ENCODE data around the gene RASGRF1.
"Not testable (repeated sequence)": the region's sequence is repeated elsewhere in the genome, so short reads cannot be mapped to it uniquely, and the experiment has no call there.

RASGRF1 gene

DNA sequence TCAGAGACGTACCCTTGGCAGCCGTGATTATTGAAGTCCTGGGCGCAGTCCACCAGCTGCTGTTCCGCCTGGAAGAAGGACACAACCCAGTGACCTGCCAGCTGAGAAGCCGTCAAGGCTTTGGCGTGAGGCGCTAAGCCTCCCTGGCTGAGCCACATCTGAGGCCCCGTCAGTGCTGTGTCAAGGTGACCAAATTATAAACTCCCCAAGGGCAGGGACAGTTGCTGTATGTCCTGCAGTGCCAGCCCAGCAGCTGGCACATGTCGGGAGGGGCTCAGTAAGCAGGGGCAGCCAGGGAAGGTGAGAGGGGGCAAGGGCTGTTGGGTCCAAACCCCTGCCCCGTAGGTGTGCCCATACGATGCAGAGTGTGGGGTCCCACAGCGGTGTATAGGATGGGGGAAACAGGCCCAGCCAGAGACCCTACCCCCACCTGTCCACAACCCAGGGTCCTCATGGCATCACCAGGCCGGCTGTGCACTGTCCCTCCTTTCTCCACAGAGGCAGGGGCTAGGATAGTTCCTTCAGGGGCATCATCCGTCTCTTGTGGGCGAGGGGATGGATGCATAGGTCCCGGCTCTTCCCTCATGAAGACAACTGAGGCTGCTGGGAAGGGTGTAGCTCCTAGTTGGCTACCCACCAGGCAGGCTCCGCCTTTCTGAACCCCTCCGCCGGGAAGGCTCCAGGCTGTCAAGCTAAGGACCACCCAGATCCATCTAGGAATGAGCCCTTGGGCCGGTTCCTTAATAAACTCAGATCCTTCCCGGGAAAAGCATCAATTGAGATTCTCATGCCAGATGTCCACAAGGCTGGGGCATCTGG is 158.9 kb downstream of the RASGRF1 start:
- no peak for DNase-seq (ENCODE audit: low read depth)

DNA sequence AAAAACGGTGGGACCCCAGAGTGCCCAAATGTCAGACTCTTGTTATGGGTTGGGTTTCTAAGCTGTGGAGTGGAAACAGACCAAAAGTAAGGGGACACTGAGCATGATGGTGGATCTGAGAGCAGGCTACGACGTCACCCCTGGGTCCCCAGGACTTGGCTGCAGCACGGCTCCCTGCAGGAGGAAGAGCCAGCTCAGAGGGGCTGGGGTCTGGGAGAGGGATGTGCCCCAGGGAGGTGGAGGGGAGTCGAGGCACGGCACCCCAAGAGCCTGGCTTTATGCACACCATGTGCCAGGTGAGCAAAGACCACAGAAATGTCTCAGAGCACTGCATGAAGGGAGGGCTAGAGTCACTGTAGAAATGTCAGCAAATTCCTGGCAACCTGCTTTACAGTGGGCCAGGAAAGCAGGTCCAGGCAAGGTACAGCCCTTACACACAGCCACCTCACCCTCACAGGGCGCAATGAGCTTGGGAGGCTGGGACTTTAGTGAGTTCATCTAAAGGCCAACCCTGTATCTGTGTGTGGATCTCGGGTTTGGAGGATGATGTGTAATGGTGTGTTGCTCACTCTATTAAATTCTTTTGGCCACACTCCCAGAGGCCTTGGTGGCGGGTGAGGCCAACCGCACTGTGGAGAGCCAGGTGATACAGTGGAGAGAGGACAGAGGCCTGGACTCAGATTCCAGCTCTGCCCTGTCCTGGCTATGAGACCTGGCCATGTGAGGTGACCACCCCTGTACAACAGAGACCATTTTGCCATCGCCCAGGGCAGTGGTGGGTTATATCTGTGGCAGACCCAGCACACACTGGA is 159.8 kb downstream of the RASGRF1 start:
- no peak for DNase-seq (ENCODE audit: low read depth)

DNA sequence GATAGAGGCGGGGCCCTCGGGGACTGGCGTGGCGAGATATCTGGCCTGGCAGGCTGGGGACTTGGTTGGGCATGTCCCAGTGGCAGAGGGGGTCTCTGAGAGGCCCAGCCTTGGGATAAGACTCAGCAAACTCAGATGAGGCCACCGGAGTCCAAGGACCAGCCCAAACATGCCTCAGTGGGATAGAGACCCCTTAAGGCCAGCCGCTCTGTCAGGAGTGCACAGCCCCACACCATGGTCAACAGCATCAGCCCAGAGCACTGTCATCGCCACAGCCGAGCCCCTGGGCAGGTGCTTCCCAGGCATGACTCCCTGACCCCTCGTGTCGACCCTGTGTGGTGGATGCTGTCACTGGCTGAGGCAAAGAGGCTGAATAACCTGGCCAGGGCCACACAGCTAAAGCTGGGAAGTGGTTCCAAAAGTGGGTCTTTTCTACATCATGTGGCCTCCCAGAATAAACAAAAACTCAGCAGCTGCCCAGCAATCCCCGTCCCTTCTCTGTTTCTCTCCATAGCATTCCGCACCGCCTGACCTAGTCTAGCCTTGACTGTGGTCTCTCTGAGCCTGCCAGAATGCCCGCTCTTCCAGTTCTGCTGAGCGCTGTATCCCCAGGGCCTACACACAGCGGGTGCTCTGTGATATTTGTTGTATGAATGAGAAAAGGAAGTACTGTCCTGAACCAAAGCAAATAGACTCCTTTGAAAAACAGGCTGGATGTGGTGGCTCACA is 160.9 kb downstream of the RASGRF1 start:
- DNase-seq (ENCODE audit: low read depth): no peak

DNA sequence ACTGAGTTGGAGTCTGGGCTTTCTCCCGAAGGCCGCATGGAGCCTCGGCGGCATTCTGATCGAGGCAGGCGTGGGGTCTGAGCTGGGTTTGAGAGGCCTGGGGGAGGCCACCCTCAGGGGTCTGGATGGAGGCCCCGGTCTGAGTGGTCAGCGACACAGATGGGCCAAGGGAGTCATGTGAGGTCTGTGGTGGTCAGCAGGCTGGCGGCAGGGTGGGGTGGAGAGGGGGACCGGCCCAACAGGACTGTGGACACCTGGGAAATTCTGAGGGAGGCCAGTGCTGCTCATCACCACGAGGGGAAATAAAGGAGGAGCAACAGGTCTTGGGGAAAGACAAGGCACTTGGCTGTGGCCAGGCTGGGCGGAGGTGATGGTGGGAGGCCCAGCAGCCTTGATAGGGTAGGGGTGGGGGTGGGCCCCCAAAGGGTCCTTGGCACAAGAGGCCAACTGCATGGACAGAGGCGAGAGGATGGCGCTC is 161.9 kb downstream of the RASGRF1 start:
- no peak for DNase-seq (ENCODE audit: low read depth)

DNA sequence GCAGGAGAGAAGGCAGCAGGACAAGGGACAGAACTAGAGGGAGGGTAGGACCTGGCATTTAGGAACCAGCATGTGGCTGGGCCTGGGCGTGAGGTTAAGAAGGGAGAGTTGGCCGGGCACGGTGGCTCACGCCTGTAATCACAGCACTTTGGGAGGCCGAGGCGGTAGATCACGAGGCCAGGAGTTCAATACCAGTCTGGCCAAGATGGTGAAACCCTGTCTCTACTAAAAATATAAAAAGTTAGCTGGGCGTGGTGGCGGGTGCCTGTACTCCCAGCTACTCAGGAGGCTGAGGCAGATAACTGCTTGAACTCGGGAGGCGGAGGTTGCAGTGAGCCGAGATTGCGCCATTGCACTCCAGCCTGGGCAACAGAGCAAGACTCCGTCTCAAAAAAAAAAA is 162.4 kb downstream of the RASGRF1 start:
- DNase-seq (ENCODE audit: low read depth): not testable (repeated sequence)

DNA sequence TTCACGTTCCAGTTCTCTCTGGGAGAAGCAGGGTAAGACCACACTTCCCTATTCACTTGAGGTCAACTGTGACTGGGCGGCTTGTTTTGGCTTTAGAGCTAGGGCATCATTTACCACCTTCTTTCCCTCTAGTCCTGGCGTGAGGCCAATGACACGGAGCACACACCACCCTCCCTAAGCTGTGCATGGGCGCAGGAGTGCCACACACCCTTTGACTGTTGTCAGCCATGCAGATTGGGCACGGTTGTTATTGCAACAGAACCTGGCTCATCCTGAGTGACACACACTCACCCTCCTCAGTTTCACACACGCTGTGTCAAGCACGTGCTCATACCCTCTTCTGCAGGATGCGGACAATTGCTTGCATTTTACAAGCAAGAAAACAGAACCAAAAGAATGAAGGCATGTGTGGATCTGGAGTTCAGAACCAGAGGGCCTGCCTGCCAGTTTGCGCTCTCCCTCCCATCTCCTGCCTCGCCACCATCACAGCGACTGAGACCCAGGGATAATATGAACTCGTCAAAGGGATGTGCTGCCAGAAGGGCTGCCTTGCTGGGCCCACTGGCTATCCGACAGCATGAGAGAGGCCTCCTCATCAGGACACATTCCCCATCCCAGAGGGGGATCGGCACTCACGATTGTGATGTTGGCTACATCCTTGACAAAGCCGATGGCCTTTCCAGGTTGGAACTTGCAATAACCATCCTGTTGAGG is 163.3 kb downstream of the RASGRF1 start:
- no peak for DNase-seq (ENCODE audit: low read depth)

DNA sequence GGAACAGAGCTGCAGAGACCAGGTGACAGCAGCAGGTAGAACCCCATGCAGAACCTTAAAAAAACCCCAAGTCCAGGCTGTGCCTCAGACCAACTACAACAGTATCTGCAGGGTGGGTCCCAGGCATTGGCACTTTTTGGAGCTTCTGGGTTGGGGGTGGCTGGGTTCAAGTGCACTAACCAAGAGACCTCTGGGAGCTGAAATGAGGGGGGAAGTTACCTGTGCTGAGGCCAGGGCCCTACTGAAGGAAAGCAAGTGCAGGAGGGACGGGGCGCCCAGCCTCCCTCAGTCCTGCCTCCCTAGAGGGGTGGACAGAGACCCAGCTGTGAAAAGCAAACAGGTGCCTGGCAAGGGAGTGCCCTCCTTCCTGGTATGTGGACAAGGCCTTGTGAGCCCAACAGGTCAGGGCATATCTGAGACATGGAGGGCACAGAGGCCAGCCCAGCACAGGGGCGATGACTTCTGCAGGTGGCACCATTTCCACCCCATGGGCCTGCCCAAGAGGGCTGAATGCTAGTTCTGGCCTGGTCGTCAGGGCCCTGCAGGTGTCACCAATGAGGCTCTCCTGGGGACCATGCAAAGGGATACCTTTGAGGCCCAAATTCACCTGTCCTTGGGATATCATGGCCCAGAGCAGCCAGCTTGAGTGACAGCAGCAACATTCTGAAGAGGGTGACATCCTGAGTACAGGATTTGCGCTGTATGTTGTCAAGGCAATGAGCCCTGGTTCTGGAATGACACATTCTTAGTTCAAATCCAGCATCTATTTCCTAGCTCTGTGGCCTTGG is 164.4 kb downstream of the RASGRF1 start:
- DNase-seq (ENCODE audit: low read depth): no peak

- no peak for DNase-seq (ENCODE audit: low read depth)
Observed at GRCh38 chr15:78925076-78925624, 165.4 kb downstream of the RASGRF1 start.

DNA sequence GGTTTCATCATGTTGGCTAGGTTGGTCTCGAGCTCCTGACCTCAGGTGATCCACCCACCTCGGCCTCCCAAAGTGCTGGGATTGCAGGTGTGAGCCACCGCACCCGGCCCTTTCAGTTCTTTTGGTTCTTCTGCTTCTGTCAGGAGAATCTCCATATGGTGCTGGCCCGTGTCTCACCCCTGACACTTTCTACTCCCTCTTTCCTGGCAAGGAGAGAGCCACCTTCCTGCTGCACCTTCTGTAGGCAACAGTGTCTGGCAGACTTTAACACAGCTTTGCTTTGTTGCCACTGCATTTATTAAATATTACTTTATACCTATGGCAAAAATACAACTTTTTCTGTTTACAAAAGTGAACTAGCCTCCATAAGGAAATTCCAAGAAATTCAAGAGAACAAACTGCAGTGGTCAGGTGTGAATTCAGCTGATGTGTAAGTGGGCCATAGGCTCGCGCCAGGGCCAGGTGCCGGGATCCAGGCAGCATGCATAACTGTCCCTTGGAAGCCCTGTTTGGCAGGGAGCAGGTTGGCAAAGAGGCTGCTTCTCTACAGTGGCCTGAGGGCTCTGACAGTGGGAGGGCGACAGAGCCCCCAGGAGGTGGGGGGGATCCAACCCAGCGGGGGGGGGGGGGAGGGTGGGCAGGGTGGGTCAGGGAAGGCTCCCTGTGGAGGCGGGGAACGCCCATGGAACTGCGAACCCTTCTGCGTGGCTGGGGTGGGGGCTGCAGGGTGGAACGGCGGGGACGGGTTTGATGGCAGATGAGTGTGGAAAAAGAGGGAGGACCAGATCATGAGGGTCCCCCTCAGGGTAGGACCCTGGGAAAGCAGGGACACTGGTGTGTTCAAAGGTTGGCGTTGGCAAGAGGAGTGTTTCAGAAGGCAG is 166.9 kb downstream of the RASGRF1 start:
- no peak for DNase-seq (ENCODE audit: low read depth)

GRCh38 chr15:78923015-78923414 is 167.6 kb downstream of the RASGRF1 start:
- DNase-seq (ENCODE audit: low read depth): no peak

- DNase-seq (ENCODE audit: low read depth): no peak
Observed at GRCh38 chr15:78922527-78922926, 168.1 kb downstream of the RASGRF1 start.

DNA sequence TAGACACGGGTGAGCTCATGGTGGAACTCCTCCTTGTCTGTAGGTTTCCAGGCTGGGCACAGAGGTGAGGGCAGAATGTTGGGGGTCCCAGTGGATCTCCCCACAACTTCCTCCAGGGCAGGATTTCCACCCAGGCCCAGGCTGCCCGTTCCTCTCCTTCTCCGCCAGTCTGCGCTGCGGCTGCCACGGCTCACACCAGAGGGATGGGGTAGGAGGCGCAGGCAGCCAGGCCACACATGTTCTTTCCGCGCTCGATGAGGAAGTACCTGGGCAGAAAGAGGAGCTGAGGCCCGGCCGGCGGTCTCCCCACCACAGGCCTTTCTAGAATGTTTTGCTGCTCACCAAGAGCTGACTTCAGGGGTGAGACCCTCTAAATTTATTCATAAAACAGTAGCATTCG is 168.6 kb downstream of the RASGRF1 start:
- no peak for DNase-seq (ENCODE audit: low read depth)

DNA sequence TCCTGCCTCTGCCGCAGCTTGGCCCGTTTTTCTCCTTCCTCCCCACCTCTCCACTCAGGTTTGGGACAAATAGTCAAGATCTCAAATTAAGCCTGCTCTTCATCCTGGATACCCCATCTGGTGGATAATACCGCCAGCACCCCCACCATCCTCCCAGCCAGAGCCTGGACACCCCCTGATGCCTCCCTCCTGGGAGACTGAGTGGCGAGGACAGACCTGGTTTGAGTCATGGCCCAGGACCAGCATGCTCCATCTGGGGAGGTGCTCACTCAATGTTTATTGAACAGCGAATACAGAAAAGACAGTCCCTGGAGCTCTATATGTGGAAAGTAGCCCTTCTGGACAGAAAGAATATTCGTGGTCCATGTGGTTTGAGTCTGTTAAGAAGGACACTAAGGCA is 169.1 kb downstream of the RASGRF1 start:
- no peak for DNase-seq (ENCODE audit: low read depth)

DNA sequence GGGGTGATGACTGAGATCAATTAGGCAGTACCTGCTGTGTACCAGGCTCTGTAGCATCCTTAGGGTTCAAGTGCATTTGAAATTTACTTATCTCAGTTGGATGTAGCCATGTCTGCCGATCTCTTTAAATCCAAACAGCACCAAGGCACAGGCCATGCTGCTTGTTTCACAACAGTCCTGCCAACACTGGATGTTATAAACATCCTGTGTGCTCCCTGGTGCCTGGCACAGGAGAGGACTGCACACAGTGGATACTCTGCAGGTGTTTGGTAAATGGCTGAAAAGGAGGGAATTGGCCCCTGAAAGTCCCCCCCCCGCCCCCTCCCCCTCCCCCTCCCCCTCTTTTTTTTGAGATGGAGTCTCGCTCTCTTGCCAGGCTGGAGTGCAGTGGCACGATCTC is 172.7 kb downstream of the RASGRF1 start:
- DNase-seq (ENCODE audit: low read depth): no peak

- DNase-seq (ENCODE audit: low read depth): no peak
Observed at GRCh38 chr15:78916088-78916487, 174.5 kb downstream of the RASGRF1 start.

DNA sequence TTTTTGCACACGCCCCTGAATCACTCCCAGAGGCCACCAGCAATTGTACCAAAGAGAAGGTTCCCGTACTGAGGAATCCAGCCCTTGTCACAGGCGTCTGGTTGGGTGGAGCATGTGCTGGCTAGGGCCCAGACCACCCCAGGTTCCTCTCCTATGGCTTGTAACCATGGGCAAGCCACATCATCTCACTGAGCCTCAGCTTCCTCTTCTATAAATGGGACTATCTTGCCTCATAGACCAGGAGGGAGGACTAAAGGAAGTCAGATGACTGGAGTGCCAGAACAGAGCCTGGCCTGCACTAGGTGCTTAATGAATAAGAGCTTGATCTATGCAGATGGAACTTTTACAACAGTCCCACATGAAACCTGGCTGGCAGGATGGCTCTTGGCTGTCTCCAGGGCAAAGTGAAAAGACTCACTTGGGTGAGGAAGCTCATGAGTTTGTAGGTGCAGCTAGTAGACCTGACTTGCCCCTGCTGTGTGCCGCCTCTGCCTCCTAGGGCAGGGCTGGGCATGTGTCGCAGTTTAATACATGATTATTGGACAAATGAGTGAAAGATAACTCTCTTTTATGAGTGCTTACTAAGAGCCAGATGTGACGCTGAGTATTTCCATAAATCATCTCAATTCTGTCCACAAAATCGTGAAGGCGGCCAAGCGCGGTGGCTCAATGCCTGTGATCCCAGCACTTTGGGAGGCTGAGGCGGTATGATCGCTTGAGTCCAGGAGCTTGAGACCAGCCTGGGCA is 175.1 kb downstream of the RASGRF1 start:
- no peak for DNase-seq (ENCODE audit: low read depth)

GRCh38 chr15:78914027-78914764 is 176.4 kb downstream of the RASGRF1 start:
- no peak for DNase-seq (ENCODE audit: low read depth)

- DNase-seq (ENCODE audit: low read depth): no peak
Observed at GRCh38 chr15:78913012-78913411, 177.6 kb downstream of the RASGRF1 start.

All from T follicular helper cell (primary cell).